ENCODE measurements around the gene HELZ.

DNA sequence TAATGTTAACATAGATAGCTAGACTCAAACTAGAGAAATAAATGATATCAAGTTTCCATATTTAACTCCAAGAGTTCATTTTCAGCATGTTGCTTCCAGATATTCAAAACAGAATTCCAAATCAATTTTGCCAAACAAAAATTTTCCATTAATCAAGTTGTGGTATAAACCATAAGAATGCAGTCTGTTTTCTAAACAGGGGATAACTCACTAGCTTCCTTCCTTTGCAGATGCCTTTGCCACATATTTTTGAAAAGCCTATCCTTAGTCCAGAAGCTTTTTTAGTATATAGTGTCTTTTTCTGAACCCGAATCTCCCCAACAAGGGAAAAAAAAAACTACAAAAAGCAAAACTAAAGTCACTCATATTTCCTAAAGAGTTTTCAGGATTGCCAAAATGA lies 61.5 kb downstream of the HELZ start:
- TF ChIP-seq GATA3 (IDR thresholded peaks at IDR 0.05; ENCODE audit: low read depth, low read length) (no peak), GATA2 (IDR thresholded peaks at IDR 0.05; ENCODE audit: low read depth, low read length) (no peak)

All from SH-SY5Y (cell line).